Measurements from ENCODE around the gene ZNF837. TPM values are rescaled to one million over a fixed set of nuclear protein-coding genes. Genes with fewer than 3 reads are reported as not detected.

The ZNF837 gene
- total RNA-seq, 6 experiments from 2014 or later, result 0.63 to 1.3 (median 0.75) TPM

DNA sequence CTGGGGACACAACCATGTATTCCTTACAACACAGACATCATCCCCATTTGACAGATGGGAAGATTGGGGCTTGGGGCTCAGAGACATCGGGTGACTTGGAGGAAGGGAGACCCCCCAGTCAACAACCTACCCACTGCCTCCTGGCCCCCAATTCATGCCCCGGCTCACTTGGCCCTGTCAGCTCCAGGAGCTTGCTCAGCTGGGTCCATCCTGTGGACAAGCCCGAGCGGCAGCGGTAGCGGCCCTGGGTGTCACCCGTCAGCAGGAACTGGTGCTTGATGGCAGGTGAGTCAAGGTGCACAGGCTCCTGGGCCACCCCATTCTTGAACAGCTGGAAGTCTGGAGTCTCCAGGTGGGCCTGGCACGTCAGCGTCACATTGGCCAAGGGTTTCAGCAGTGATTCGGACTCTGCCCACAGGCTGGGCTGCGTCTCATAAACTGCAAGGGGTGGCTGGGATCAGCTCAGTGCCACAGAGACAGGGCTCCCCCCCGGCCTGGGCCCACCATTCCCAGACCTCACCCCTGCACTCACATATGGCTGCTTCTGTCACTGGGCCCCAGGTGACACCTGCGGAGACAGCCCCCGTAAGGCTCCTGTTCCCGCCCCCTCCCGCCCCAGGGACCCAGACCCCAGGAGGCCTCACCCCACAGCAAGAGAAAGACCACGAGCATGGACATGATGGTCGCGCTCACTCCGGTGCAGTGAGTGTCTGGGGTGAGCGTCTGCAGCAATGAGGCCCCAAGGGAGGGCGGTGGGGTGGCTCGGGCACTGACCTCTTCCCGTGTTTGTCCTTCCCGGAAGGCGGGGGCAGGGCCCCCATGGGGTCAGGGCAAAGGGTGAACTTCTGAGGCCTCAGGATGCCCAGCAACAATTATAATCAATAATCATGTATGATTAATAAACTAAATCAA is 27.8 kb downstream of the ZNF837 start, which contains the start of gene A1BG:
Gene A1BG, minus strand, starts transcription at position 733 of the 912 bp plus-strand sequence. Its CDS starts 55 bp downstream, at position 678.
- H3K27ac Mint-ChIP-seq, result no peak within 1 kb of the TSS
- H3K4me3 Mint-ChIP-seq, result no peak within 1 kb of the TSS
- no peak for DNase-seq
- peaks cover 4% of the 10 kb centered on the region; the same call in 1 of the 2 replicates for H3K9me3 Mint-ChIP-seq
- peaks cover 8% of the 10 kb centered on the region; the same call in 1 of the 2 replicates for H3K36me3 Mint-ChIP-seq (ENCODE audit: low read depth)
- H3K27me3 Mint-ChIP-seq (ENCODE audit: insufficient read depth), result no peaks in the 10 kb centered on the region
- H3K4me1 Mint-ChIP-seq (ENCODE audit: low read depth), result peaks cover 12% of the 10 kb centered on the region; the same call in 1 of the 2 replicates
- TF ChIP-seq, protein P1, sequence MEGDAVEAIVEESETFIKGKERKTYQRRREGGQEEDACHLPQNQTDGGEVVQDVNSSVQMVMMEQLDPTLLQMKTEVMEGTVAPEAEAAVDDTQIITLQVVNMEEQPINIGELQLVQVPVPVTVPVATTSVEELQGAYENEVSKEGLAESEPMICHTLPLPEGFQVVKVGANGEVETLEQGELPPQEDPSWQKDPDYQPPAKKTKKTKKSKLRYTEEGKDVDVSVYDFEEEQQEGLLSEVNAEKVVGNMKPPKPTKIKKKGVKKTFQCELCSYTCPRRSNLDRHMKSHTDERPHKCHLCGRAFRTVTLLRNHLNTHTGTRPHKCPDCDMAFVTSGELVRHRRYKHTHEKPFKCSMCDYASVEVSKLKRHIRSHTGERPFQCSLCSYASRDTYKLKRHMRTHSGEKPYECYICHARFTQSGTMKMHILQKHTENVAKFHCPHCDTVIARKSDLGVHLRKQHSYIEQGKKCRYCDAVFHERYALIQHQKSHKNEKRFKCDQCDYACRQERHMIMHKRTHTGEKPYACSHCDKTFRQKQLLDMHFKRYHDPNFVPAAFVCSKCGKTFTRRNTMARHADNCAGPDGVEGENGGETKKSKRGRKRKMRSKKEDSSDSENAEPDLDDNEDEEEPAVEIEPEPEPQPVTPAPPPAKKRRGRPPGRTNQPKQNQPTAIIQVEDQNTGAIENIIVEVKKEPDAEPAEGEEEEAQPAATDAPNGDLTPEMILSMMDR (IDR thresholded peaks at IDR 0.05), result no peak

DNA sequence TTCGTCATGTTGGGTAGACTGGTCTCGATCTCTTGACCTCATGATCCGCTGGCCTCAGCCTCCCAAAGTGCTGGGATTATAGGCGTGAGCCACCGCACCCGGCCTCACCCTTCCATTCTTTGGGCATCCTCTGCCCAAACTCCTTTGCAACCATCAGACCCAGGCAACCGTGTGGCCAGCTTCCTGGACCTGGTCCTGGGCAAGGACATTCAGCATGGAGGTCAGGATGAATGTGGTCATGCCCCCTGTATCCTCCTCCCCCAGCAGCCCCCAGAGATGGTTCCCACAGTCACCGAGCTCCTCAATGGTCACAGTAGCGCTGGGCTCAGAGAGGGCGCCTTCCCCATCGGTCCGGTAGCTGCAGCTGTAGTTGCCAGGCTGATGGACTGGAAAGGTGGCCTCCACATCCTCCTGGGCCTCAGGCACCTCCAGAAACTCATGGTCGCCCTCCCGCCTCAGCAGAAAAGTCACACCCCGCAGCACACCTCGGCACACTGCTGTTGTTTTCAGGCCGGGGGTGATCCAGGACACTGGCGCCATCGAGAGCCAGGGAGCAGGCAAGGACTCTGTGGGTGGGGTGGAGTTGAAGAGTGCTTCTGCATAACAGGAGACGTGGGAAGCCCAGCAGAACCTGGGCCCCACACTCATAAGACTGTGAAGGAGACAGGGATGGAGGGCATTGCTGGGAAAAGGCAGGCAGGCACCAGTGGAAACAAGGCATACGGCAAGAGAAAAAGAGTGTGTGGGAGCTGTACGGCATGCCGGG is 28.7 kb downstream of the ZNF837 start:
- TF ChIP-seq, protein P1 (IDR thresholded peaks at IDR 0.05), result no peak
- H3K4me3 Mint-ChIP-seq, result no peak overlapping the region
- peaks cover 12% of the 10 kb centered on the region; the same call in 1 of the 2 replicates for H3K4me1 Mint-ChIP-seq (ENCODE audit: low read depth)
- H3K27me3 Mint-ChIP-seq (ENCODE audit: insufficient read depth), result peaks cover 4% of the 10 kb centered on the region; the same call in 1 of the 2 replicates
- H3K9me3 Mint-ChIP-seq, result peaks cover 4% of the 10 kb centered on the region; the same call in 1 of the 2 replicates
- DNase-seq, result no peak
- H3K27ac Mint-ChIP-seq, result no peak overlapping the region
- H3K36me3 Mint-ChIP-seq (ENCODE audit: low read depth), result peaks cover 8% of the 10 kb centered on the region; the same call in 1 of the 2 replicates

DNA sequence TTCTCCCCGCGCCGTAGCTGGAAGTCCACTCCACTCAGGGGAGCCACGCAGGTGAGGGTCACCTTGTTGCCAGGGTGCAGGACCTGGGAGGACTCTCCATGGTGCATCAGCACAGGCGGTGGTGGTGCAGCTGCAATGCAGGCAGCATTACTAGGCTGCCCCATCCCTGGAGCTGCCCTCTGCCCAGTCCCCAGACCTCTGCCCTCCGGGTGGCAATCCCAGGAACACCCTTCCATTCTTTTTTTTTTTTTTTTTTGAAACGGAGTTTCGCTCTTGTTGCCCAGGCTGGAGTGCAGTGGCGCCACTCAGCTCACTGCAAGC is 29.3 kb downstream of the ZNF837 start:
- peaks cover 8% of the 10 kb centered on the region; the same call in 1 of the 2 replicates for H3K36me3 Mint-ChIP-seq (ENCODE audit: low read depth)
- no peak overlapping the region for H3K4me3 Mint-ChIP-seq
- H3K9me3 Mint-ChIP-seq, result peaks cover 4% of the 10 kb centered on the region; the same call in 1 of the 2 replicates
- peaks cover 4% of the 10 kb centered on the region; the same call in 1 of the 2 replicates for H3K27me3 Mint-ChIP-seq (ENCODE audit: insufficient read depth)
- H3K27ac Mint-ChIP-seq, result no peak overlapping the region
- DNase-seq, result no peak
- H3K4me1 Mint-ChIP-seq (ENCODE audit: low read depth), result peaks cover 12% of the 10 kb centered on the region; the same call in 1 of the 2 replicates
- TF ChIP-seq, protein P1 (IDR thresholded peaks at IDR 0.05), result no peak

DNA sequence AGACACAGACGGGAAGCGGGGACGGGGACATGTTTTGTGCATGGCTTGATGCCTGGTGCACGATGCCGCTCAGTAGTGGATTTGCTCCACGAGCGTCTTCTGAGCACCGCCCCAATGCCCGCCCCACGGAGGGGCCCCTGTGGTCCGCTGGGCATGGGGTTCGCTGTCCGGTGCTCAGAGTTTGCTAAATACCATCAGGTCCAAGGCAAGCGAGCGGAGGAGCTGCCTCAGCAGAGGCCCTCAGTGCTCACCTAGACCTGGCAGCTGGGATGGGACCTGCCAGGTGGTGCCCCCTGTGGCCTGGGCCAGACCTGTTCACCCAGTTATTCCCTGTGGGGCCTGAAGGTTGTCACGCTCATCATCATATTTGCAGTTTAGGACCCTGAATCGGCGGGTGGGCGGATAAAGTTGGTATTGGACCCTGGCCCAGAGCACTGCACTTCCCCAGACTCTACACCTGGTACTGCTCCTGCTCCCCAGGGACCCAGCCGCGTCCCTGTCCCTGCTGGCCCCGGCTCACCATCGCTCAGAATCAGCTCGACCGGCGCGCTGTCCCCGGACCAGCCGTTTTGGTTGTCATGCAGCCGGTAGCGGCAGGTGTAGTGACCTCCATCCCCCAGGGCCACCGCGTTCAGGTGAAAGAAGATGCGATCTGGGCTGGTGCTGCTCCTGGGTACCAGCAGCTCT is 29.8 kb downstream of the ZNF837 start:
- H3K9me3 Mint-ChIP-seq, result peaks cover 4% of the 10 kb centered on the region; the same call in 1 of the 2 replicates
- H3K4me3 Mint-ChIP-seq, result no peak overlapping the region
- TF ChIP-seq, protein P1 (IDR thresholded peaks at IDR 0.05), result no peak
- peaks cover 6% of the 10 kb centered on the region; the same call in 1 of the 2 replicates for H3K27me3 Mint-ChIP-seq (ENCODE audit: insufficient read depth)
- no peak for DNase-seq
- peaks cover 13% of the 10 kb centered on the region for H3K4me1 Mint-ChIP-seq (ENCODE audit: low read depth)
- no peak overlapping the region for H3K27ac Mint-ChIP-seq
- peaks cover 9% of the 10 kb centered on the region; the same call in 1 of the 2 replicates for H3K36me3 Mint-ChIP-seq (ENCODE audit: low read depth)
